Loucy (cell line): ENCODE measurements around the gene KBTBD4.

Source experiments
- H2AFZ ChIP-seq: fragments of 200-600 bp; sonication (generic); 2 replicates; pipeline ENCODE4 v1.6.0; 2016; ENCODE audit warnings: antibody characterized with exemption, mild to moderate bottlenecking, low read length, moderate library complexity
- H3F3A ChIP-seq: fragments of 200-600 bp; 2 replicates; pipeline ENCODE4 v1.6.0; 2016; ENCODE audit warnings: antibody characterized with exemption, low read depth, mild to moderate bottlenecking
- H3K27me3 ChIP-seq: fragments of 200-600 bp; sonication (generic); 2 replicates; pipeline ENCODE4 v1.6.1; 2014; ENCODE audit warnings: low read length, mild to moderate bottlenecking; ENCODE audit not compliant: insufficient read depth, poor library complexity, severe bottlenecking
- H3K36me3 ChIP-seq: fragments of 200-600 bp; sonication (generic); 2 replicates; pipeline ENCODE4 v1.6.1; 2016; ENCODE audit warnings: low read length; ENCODE audit not compliant: insufficient read depth
- H3K4me1 ChIP-seq: fragments of 200-600 bp; sonication (generic); 2 replicates; pipeline ENCODE4 v1.5.1; 2014; ENCODE audit warnings: low read length, mild to moderate bottlenecking; ENCODE audit not compliant: insufficient read depth, poor library complexity, severe bottlenecking
- H3K4me2 ChIP-seq: fragments of 200-600 bp; sonication (generic); 2 replicates; pipeline ENCODE4 v1.6.0; 2014; ENCODE audit warnings: antibody characterized with exemption, low read length, low read depth, mild to moderate bottlenecking; ENCODE audit not compliant: poor library complexity, severe bottlenecking
- H3K4me3 ChIP-seq: fragments of 200-600 bp; sonication (generic); 2 replicates; pipeline ENCODE4 v1.5.1; 2014; ENCODE audit warnings: low read length, mild to moderate bottlenecking, mixed read lengths; ENCODE audit not compliant: poor library complexity, severe bottlenecking
- H3K79me2 ChIP-seq: fragments of 200-600 bp; sonication (generic); 2 replicates; pipeline ENCODE4 v1.6.1; 2014; ENCODE audit warnings: low read length; ENCODE audit not compliant: insufficient read depth
- H3K9ac ChIP-seq: fragments of 200-600 bp; sonication (generic); 2 replicates; pipeline ENCODE4 v1.6.0; 2014; ENCODE audit warnings: mild to moderate bottlenecking, low read depth, low read length, moderate library complexity; ENCODE audit not compliant: poor library complexity, severe bottlenecking
- H3K9me2 ChIP-seq: fragments of 200-600 bp; sonication (generic); replicated peaks from 2 replicates; pipeline ENCODE4 v1.6.1; 2016; ENCODE audit warnings: low read depth, low read length, mixed read lengths
- H3K9me3 ChIP-seq: fragments of 200-600 bp; sonication (generic); 2 replicates; pipeline ENCODE4 v1.6.1; 2014; ENCODE audit warnings: mild to moderate bottlenecking, antibody characterized with exemption, low read length, low read depth; ENCODE audit not compliant: insufficient read depth
- H4K20me1 ChIP-seq: fragments of 200-600 bp; sonication (generic); 2 replicates; pipeline ENCODE4 v1.6.0; 2014; ENCODE audit warnings: antibody characterized with exemption, low read length, mild to moderate bottlenecking; ENCODE audit not compliant: insufficient read depth, poor library complexity, severe bottlenecking
- EZH2phosphoT487 ChIP-seq: fragments of 200-600 bp; IDR thresholded peaks from 2 replicates; pipeline ENCODE4 v1.6.1; 2018; ENCODE audit warnings: antibody characterized with exemption, mild to moderate bottlenecking, moderate library complexity, borderline replicate concordance
- TF ChIP-seq, protein P1 (sequence below): fragments of 200-600 bp; sonication (generic); conservative IDR thresholded peaks from 2 replicates; pipeline ENCODE4 v1.5.1; 2014; ENCODE audit warnings: mild to moderate bottlenecking, antibody characterized with exemption, low read length

Gene KBTBD4

GRCh38 chr11:47534704-47535251, 44.0 kb downstream of the KBTBD4 start:
- TF ChIP-seq, protein P1, sequence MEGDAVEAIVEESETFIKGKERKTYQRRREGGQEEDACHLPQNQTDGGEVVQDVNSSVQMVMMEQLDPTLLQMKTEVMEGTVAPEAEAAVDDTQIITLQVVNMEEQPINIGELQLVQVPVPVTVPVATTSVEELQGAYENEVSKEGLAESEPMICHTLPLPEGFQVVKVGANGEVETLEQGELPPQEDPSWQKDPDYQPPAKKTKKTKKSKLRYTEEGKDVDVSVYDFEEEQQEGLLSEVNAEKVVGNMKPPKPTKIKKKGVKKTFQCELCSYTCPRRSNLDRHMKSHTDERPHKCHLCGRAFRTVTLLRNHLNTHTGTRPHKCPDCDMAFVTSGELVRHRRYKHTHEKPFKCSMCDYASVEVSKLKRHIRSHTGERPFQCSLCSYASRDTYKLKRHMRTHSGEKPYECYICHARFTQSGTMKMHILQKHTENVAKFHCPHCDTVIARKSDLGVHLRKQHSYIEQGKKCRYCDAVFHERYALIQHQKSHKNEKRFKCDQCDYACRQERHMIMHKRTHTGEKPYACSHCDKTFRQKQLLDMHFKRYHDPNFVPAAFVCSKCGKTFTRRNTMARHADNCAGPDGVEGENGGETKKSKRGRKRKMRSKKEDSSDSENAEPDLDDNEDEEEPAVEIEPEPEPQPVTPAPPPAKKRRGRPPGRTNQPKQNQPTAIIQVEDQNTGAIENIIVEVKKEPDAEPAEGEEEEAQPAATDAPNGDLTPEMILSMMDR, result no peak
- no peak for TF ChIP-seq EZH2phosphoT487
- no peak overlapping the region for H3K4me3 ChIP-seq
- H2AFZ ChIP-seq, result no peak overlapping the region
- H3K4me1 ChIP-seq, result peaks cover 8% of the 10 kb centered on the region
- no peaks in the 10 kb centered on the region for H3K27me3 ChIP-seq
- no peaks in the 10 kb centered on the region for H3K9me2 ChIP-seq
- no peaks in the 10 kb centered on the region for H3K9me3 ChIP-seq
- 0 out of 2 replicates have a peak, but pooled peaks cover under 1% of the 10 kb centered on the region for H3F3A ChIP-seq
- H3K9ac ChIP-seq, result no peak overlapping the region
- H3K4me2 ChIP-seq, result no peak overlapping the region
- peaks cover 100% of the 10 kb centered on the region for H3K79me2 ChIP-seq
- H4K20me1 ChIP-seq, result peaks cover 91% of the 10 kb centered on the region
- peaks cover 21% of the 10 kb centered on the region; the same call in 1 of the 2 replicates for H3K36me3 ChIP-seq

DNA sequence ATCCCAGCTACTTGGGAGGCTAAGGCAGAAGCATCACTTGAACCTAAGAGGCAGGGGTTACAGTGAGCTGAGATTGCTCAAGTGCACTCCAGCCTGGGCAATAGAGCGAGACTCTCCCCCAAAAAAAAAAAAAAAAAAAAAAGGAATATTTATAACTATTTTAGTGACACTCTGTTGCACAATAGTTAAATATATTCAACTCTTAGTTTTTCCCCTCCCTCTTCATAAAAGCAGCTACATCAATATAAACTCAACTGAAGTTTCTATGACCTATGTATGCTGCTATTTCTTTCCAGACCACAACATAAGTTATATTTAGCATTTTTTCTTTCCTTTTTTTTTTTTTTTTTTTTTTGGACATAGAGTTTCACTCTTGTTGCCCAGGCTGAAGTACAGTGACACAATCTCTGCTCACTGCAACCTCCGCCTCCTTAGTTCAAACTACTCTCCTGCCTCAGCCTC, 45.0 kb downstream of the KBTBD4 start:
- no peaks in the 10 kb centered on the region for H3K27me3 ChIP-seq
- H3K79me2 ChIP-seq, result peaks cover 100% of the 10 kb centered on the region
- H3K9ac ChIP-seq, result no peak overlapping the region
- H3F3A ChIP-seq, result no peaks in the 10 kb centered on the region
- no peaks in the 10 kb centered on the region for H3K9me3 ChIP-seq
- no peaks in the 10 kb centered on the region for H3K9me2 ChIP-seq
- no peak overlapping the region for H3K4me2 ChIP-seq
- TF ChIP-seq, protein P1, result no peak
- no peak for TF ChIP-seq EZH2phosphoT487
- no peak overlapping the region for H3K4me3 ChIP-seq
- H3K36me3 ChIP-seq, result peaks cover 22% of the 10 kb centered on the region; the same call in 1 of the 2 replicates
- peaks cover 91% of the 10 kb centered on the region for H4K20me1 ChIP-seq
- H3K4me1 ChIP-seq, result peaks cover 3% of the 10 kb centered on the region
- no peak overlapping the region for H2AFZ ChIP-seq

DNA sequence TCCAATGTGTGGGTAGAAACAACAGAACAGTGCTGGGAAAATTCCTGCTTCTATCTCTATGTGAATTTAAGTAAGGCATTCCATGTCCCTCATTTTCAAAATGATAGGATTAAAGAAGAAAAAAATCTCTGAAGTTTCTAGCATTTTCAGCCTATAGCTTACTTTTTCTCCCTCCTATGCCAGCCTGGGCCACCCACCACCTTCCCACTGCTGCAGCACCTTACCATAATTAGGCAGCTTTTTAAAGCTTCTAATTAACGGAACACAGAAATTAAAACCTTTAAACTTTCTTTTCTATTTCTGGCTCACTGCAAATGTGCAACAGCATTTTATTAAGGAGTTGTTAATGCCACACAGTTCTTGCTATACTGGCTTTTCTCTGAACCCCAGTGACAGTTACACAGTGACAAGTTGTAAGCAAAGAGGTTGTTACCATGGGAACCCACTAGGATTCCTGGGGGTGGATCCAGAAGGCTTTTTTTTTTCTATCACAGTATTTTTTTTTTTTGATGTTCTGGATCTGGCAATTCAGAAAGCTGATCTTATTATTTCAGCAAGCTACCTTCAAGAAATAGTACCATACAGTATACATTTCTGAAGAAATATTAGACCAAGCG, 46.1 kb downstream of the KBTBD4 start:
- Histone ChIP-seq H3K9ac (no peak overlapping the region), H2AFZ (no peak overlapping the region), H3K4me2 (no peak overlapping the region), H3K36me3 (peaks cover 31% of the 10 kb centered on the region; the same call in 1 of the 2 replicates), H3K79me2 (peaks cover 100% of the 10 kb centered on the region), H3F3A (no peaks in the 10 kb centered on the region), H4K20me1 (peaks cover 91% of the 10 kb centered on the region), H3K4me3 (no peak overlapping the region), H3K27me3 (no peaks in the 10 kb centered on the region), H3K4me1 (peaks cover 3% of the 10 kb centered on the region), H3K9me2 (no peaks in the 10 kb centered on the region), H3K9me3 (no peaks in the 10 kb centered on the region)
- TF ChIP-seq, protein P1, result no peak
- no peak for TF ChIP-seq EZH2phosphoT487
